MCF 10A (cell line): ENCODE measurements around the gene SIM1. TPM values are rescaled to one million over a fixed set of nuclear protein-coding genes. Genes with fewer than 3 reads are reported as not detected.

Source experiments
- BruUV-seq: library from RNA; stranded (reverse); fragments of 400-500 nt; replicated peaks from 2 replicates; lab custom pipeline; 2021; lab: Mats Ljungman, UMichigan
- CTCF ChIA-PET: fragments of 300-600 bp; sonication (Branson Sonifier 250); formaldehyde crosslinking; extraction: SDS; loops from one replicate; lab custom pipeline; 2021; ENCODE audit warnings: antibody characterized with exemption, inconsistent platforms; lab: Yijun Ruan, JAX
- POLR2A ChIA-PET: fragments of 300-600, 350-650 bp; sonication (Branson Sonifier 250); formaldehyde crosslinking; extraction: SDS; loops from one replicate; lab custom pipeline; 2020; ENCODE audit warnings: antibody characterized with exemption, inconsistent platforms; lab: Yijun Ruan, JAX
- DNase-seq: peaks from one replicate; pipeline ENCODE4 v3.0.0-alpha.2; 2018; ENCODE audit not compliant: unreplicated experiment
- H3K27ac Mint-ChIP-seq: one replicate; pipeline ENCODE4 v1.8.0; 2022; ENCODE audit warnings: mild to moderate bottlenecking, low read depth, mixed read lengths; ENCODE audit not compliant: unreplicated experiment
- H3K27me3 Mint-ChIP-seq: one replicate; pipeline ENCODE4 v1.8.0; 2022; ENCODE audit warnings: mixed read lengths; ENCODE audit not compliant: insufficient read depth, unreplicated experiment
- H3K36me3 Mint-ChIP-seq: one replicate; pipeline ENCODE4 v1.8.0; 2022; ENCODE audit warnings: mild to moderate bottlenecking, moderate library complexity, mixed read lengths; ENCODE audit not compliant: insufficient read depth, unreplicated experiment
- H3K4me1 Mint-ChIP-seq: one replicate; pipeline ENCODE4 v1.8.0; 2022; ENCODE audit warnings: mixed read lengths; ENCODE audit not compliant: insufficient read depth, unreplicated experiment
- H3K4me3 Mint-ChIP-seq: one replicate; pipeline ENCODE4 v1.8.0; 2022; ENCODE audit warnings: mild to moderate bottlenecking, moderate library complexity, mixed read lengths; ENCODE audit not compliant: unreplicated experiment
- H3K9me3 Mint-ChIP-seq: one replicate; pipeline ENCODE4 v1.8.0; 2022; ENCODE audit warnings: mixed read lengths; ENCODE audit not compliant: unreplicated experiment
- intact Hi-C: fragments of 100-400 bp; cut with micrococcal nuclease; formaldehyde crosslinking; loops from 2 replicates; pipeline ENCODE4 v1.14.1; 2022
- total RNA-seq: library from RNA; stranded (reverse); gene quantifications from 2 replicates; pipeline ENCODE4 v1.2.3, GENCODE V29; 2022
- TF ChIP-seq, protein P1 (sequence below): fragments of 200-600 bp; IDR thresholded peaks from one replicate; pipeline ENCODE4 v1.8.0; 2022; ENCODE audit warnings: antibody characterized with exemption, mild to moderate bottlenecking; ENCODE audit not compliant: unreplicated experiment

SIM1 gene
- total RNA-seq, 1 experiment from 2014 or later = not detected

DNA sequence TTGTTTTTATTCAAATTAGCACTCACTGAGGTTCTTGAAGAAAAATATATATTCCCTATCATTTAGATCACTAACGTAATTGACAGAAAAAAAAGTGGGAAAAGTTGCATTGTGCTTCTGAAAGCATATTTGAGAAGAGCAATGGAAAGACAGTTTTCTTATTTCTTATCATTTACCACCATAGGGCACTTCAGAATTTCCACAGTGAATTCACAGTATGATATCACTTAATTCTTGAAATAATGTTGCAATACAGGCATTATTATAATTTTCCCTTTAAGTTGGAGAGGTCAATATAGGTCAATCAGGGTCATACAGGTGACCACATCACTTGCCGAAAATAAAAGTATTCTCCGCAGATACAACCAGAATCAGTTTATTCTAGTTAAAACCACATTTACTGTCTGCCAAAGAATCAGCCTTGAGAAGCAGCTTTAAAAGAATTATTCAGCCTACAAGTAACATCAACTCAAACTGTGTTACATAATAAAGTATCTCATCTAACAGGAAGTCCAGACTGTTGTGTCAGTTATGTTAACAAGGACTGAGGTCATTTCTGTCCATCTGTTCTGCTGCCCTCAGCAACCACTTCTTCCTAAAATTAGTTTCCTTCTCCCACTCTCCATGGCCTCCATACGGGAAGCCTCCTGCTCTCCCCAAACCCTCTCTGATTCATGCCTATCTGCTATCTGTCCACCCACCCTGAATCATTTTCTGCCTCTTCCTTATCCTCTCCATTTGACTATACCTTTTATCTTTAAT, 121.2 kb downstream of the SIM1 start:
- ChIA-PET POLR2A (interaction anchor here (0.8 kb wide), 1 partner anchor 8 kb away, joined by 3 read pairs; no protein-coding TSS in a partner anchor), CTCF (interaction anchor here (0.7 to 1.4 kb wide), 3 partner anchors 17 to 61 kb away, joined by 3 read pairs; no protein-coding TSS in a partner anchor)
- no peaks in the 10 kb centered on the region for H3K27me3 Mint-ChIP-seq
- intact Hi-C loops = no loop called here
- no peak for DNase-seq
- no peaks in the 10 kb centered on the region for H3K36me3 Mint-ChIP-seq
- peaks cover 29% of the 10 kb centered on the region for H3K4me1 Mint-ChIP-seq
- TF ChIP-seq, protein P1, sequence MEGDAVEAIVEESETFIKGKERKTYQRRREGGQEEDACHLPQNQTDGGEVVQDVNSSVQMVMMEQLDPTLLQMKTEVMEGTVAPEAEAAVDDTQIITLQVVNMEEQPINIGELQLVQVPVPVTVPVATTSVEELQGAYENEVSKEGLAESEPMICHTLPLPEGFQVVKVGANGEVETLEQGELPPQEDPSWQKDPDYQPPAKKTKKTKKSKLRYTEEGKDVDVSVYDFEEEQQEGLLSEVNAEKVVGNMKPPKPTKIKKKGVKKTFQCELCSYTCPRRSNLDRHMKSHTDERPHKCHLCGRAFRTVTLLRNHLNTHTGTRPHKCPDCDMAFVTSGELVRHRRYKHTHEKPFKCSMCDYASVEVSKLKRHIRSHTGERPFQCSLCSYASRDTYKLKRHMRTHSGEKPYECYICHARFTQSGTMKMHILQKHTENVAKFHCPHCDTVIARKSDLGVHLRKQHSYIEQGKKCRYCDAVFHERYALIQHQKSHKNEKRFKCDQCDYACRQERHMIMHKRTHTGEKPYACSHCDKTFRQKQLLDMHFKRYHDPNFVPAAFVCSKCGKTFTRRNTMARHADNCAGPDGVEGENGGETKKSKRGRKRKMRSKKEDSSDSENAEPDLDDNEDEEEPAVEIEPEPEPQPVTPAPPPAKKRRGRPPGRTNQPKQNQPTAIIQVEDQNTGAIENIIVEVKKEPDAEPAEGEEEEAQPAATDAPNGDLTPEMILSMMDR = no peak
- no peak overlapping the region for H3K27ac Mint-ChIP-seq
- BruUV-seq = no TSS peak
- no peaks in the 10 kb centered on the region for H3K9me3 Mint-ChIP-seq
- no peak overlapping the region for H3K4me3 Mint-ChIP-seq

DNA sequence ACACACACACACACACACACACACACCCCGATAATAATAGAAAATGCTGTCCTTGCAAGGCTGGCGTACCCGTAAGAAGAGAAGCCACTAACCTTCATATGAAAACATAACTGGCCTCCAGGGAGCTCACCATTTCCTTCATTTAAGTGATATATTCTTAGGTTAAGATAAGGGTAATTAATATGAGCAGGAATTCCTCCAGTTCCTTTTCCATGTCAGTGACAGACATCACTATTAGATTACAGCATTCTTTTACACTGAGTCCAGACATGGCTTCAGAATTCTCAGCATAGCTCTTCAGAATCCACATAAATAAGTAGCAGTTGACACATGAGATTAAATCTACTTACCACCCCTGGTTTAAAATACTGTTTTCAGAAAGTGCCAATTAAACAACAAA, 121.9 kb downstream of the SIM1 start:
- CTCF ChIA-PET = interaction anchor here (0.5 to 0.7 kb wide), 2 partner anchors 17 to 151 kb away, joined by 3 read pairs; no protein-coding TSS in a partner anchor
- no peaks in the 10 kb centered on the region for H3K9me3 Mint-ChIP-seq
- peaks cover 25% of the 10 kb centered on the region for H3K4me1 Mint-ChIP-seq
- POLR2A ChIA-PET = interaction anchor here (0.8 kb wide), 1 partner anchor 9 kb away, joined by 3 read pairs; no protein-coding TSS in a partner anchor
- H3K27ac Mint-ChIP-seq = no peak overlapping the region
- no peaks in the 10 kb centered on the region for H3K36me3 Mint-ChIP-seq
- no peak overlapping the region for H3K4me3 Mint-ChIP-seq
- intact Hi-C loops = no loop called here
- DNase-seq = no peak
- H3K27me3 Mint-ChIP-seq = no peaks in the 10 kb centered on the region
- no TSS peak for BruUV-seq
- TF ChIP-seq, protein P1 = no peak

DNA sequence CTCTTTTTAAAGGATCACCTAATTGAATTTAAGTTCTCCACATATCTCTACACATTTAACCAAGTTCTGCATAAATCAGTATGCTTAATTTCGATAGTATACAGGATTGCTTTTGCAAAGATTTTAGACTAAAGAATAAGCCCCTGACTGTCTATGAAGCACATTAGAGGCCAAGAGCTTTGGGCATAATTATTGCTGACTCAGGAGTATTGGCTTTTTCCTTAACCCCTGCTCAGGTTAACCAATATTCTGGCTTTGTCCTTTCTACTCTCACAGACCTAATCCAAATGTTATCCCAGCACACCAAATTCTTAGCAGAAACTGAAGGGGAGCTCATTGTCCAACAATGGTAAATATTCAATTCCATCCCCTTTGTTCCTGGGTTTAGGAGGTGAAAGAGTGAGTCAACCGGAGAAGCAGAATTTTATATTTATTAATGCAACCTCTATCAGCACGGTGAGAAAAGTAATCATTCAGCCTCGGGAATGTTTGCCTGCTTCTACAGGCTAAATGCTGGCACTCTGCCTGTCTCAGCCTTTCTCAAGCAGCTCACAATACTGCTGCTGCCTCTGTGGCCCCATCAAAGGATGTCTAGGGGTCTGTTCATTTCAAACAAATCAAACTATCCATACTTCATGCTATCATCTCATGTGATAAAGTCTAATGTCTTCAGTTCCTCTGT, 125.0 kb downstream of the SIM1 start:
- Mint-ChIP-seq H3K27me3 (no peaks in the 10 kb centered on the region), H3K4me3 (no peak overlapping the region), H3K36me3 (no peaks in the 10 kb centered on the region), H3K4me1 (peaks cover 6% of the 10 kb centered on the region), H3K9me3 (no peaks in the 10 kb centered on the region), H3K27ac (no peak overlapping the region)
- BruUV-seq = no TSS peak
- intact Hi-C loops = no loop called here
- TF ChIP-seq, protein P1 = no peak
- no peak for DNase-seq
- CTCF ChIA-PET = no interaction called here
- POLR2A ChIA-PET = no interaction called here

DNA sequence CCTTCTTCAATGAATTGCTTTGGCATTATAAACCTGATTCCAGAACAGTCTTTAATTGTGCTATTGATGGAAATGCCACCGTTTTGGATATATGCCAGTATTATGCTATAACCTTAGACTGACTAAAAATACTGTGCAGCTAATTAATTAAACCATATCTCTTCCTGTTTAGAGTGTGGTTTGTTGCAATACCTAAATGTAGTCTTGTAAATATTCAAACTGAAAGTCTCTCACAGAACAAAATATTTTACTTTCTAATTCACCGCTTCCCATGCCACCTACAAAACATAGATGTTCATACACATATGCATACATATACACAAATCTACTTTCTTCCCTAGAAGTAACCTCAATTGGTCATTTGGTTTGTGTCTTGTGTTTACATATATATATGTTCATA, 126.6 kb downstream of the SIM1 start:
- no peak for DNase-seq
- no peak overlapping the region for H3K27ac Mint-ChIP-seq
- H3K36me3 Mint-ChIP-seq = no peaks in the 10 kb centered on the region
- no peaks in the 10 kb centered on the region for H3K4me1 Mint-ChIP-seq
- intact Hi-C loops = no loop called here
- no peak overlapping the region for H3K4me3 Mint-ChIP-seq
- CTCF ChIA-PET = interaction anchor here (0.7 kb wide), 1 partner anchor 13 kb away, joined by 4 read pairs; no protein-coding TSS in a partner anchor
- H3K27me3 Mint-ChIP-seq = no peaks in the 10 kb centered on the region
- no peaks in the 10 kb centered on the region for H3K9me3 Mint-ChIP-seq
- BruUV-seq = no TSS peak
- POLR2A ChIA-PET = no interaction called here
- TF ChIP-seq, protein P1 = no peak
